Measurements from ENCODE around the gene TMEM131. TPM values are rescaled to one million over a fixed set of nuclear protein-coding genes. Genes with fewer than 3 reads are reported as not detected.
"Not testable (repeated sequence)": the region's sequence is repeated elsewhere in the genome, so short reads cannot be mapped to it uniquely, and the experiment has no call there.

The TMEM131 gene
- total and polyA plus RNA-seq, 2 of the 8 experiments (the other 6 are each of a cell fraction or from before 2014, with no cell fraction given): 9.7 to 22.9 TPM

GRCh38 chr2:97853057-97853456 lies 142.7 kb downstream of the TMEM131 start:
- H3K9ac ChIP-seq (replicated peaks in 1 of 4; ENCODE audit: extremely low read depth in 1 of 4, low read depth in 3 of 4, low read length in 3 of 4); H4K20me1 ChIP-seq (replicated peaks in 1 of 2; ENCODE audit: control insufficient read depth in 1 of 2, insufficient read depth in 2 of 2, low read length in 2 of 2); FAIRE-seq; H2AK5ac ChIP-seq (ENCODE audit: low read depth, low read length); H2BK20ac ChIP-seq (ENCODE audit: low read length); H4K91ac ChIP-seq (replicated peaks; ENCODE audit: insufficient read length, low read length); H3K56ac ChIP-seq (replicated peaks; ENCODE audit: insufficient read length, low read depth, low read length); H3K79me1 ChIP-seq (ENCODE audit: low read depth, low read length); H2AFZ ChIP-seq (ENCODE audit: low read length); H3K27ac ChIP-seq (ENCODE audit: low read depth, low read length); H3K27me3 ChIP-seq (replicated peaks in 1 of 4; ENCODE audit: control insufficient read depth in 3 of 4, extremely low read depth in 1 of 4, insufficient read depth in 3 of 4, low read length in 3 of 4); H3K23me2 ChIP-seq (ENCODE audit: low read depth, low read length); H3K4ac ChIP-seq (replicated peaks; ENCODE audit: insufficient read length, low read depth, low read length); H3K4me2 ChIP-seq (ENCODE audit: insufficient read depth in 1 of 2, low read depth in 2 of 2, low read length in 2 of 2); H4K5ac ChIP-seq (ENCODE audit: insufficient read length, low read depth, low read length); H2BK15ac ChIP-seq (ENCODE audit: low read length); DNase-seq (ENCODE audit: low read depth in 1 of 2, low spot score in 2 of 2); POLR2A ChIA-PET (ENCODE audit: partially characterized antibody); H4K8ac ChIP-seq (ENCODE audit: extremely low read depth, insufficient read depth, low read length); H3K23ac ChIP-seq (ENCODE audit: insufficient read length); H3K36me3 ChIP-seq (ENCODE audit: control insufficient read depth in 2 of 4, insufficient read depth in 4 of 4, low read length in 3 of 4); H2BK5ac ChIP-seq (ENCODE audit: low read depth, low read length); H3K4me3 ChIP-seq (ENCODE audit: extremely low read depth in 1 of 4, insufficient read depth in 2 of 4, low read depth in 3 of 4, low read length in 4 of 4); H3K18ac ChIP-seq (ENCODE audit: extremely low read depth, low read length); H2BK12ac ChIP-seq (ENCODE audit: low read depth, low read length); H3K9me3 ChIP-seq (ENCODE audit: insufficient read depth in 2 of 2, low read depth in 1 of 2, low read length in 1 of 2); H3K4me1 ChIP-seq (replicated peaks in 1 of 4; ENCODE audit: control insufficient read depth in 3 of 4, insufficient read depth in 4 of 4, low read length in 3 of 4); H2BK120ac ChIP-seq (replicated peaks; ENCODE audit: low read depth, low read length); H3K79me2 ChIP-seq (ENCODE audit: control insufficient read depth in 1 of 2, insufficient read depth in 2 of 2, low read length in 2 of 2); H3K14ac ChIP-seq (ENCODE audit: insufficient read length): not testable (repeated sequence)
- CTCF ChIA-PET (ENCODE audit: partially characterized antibody): interaction anchor here (0.6 to 0.9 kb wide), 3 partner anchors 36 to 207 kb away, joined by 3 to 4 read pairs (median 3); partner anchors contain the start of gene COX5B
- 100% methylated on average over 4 of the region's 4 CpGs; no CpG with 5 or more reads in 1 of the 2 experiments for WGBS, 2 experiments (ENCODE audit: extremely low coverage in 1 of 2, insufficient coverage in 1 of 2, insufficient read length in 1 of 2, insufficient replicate concordance in 2 of 2, low coverage in 1 of 2, low lambda C conversion rate in 2 of 2, missing lambda C conversion rate in 1 of 2)

Data from H1 (cell line).